KMS-11 (cell line): ENCODE data around the gene SH3BP2.
A peak's percentile ranks its signal among the peaks of the same experiment; 100 is the strongest.

ENCODE experiments used
- H2AFZ ChIP-seq: fragments of 200-600 bp; sonication (generic); 2 replicates; pipeline ENCODE4 v1.6.1; 2016; ENCODE audit warnings: antibody characterized with exemption, mixed run types, low read depth
- H3K27ac ChIP-seq: fragments of 200-600 bp; sonication (generic); 2 replicates; pipeline ENCODE4 v1.6.1; 2016; ENCODE audit warnings: mild to moderate bottlenecking, mixed run types
- H3K27me3 ChIP-seq: fragments of 200-600 bp; sonication (generic); 2 replicates; pipeline ENCODE4 v1.6.1; 2017; ENCODE audit warnings: mild to moderate bottlenecking, low read depth, mixed run types, moderate library complexity; ENCODE audit not compliant: insufficient read depth
- H3K36me3 ChIP-seq: fragments of 200-600 bp; sonication (generic); 2 replicates; pipeline ENCODE4 v1.6.1; 2017; ENCODE audit warnings: mild to moderate bottlenecking, mixed run types; ENCODE audit not compliant: insufficient read depth
- H3K4me1 ChIP-seq: fragments of 200-600 bp; sonication (generic); 2 replicates; pipeline ENCODE4 v1.6.1; 2016; ENCODE audit warnings: mild to moderate bottlenecking, low read depth, mixed run types; ENCODE audit not compliant: poor library complexity, severe bottlenecking
- H3K4me2 ChIP-seq: fragments of 200-600 bp; sonication (generic); 2 replicates; pipeline ENCODE4 v1.7.0; 2016; ENCODE audit warnings: mild to moderate bottlenecking, mixed run types
- H3K4me3 ChIP-seq: fragments of 200-600 bp; sonication (generic); IDR thresholded peaks from 2 replicates; pipeline ENCODE4 v1.6.1; 2017; ENCODE audit warnings: low read depth, low read length, mixed read lengths; ENCODE audit not compliant: insufficient read depth
- H3K79me2 ChIP-seq: fragments of 200-600 bp; sonication (generic); 2 replicates; pipeline ENCODE4 v1.6.1; 2016; ENCODE audit warnings: low read depth, mixed run types; ENCODE audit not compliant: insufficient read depth
- H3K9ac ChIP-seq: fragments of 200-600 bp; sonication (generic); 2 replicates; pipeline ENCODE4 v1.6.1; 2016; ENCODE audit warnings: mild to moderate bottlenecking, mixed run types
- H4K20me1 ChIP-seq: fragments of 200-600 bp; sonication (generic); 2 replicates; pipeline ENCODE4 v1.6.1; 2016; ENCODE audit warnings: mild to moderate bottlenecking, mixed run types; ENCODE audit not compliant: insufficient read depth
- TF ChIP-seq, protein P1 (sequence below): fragments of 200-600 bp; sonication (generic); conservative IDR thresholded peaks from 2 replicates; pipeline ENCODE4 v1.6.1; 2017; ENCODE audit warnings: low read depth, mild to moderate bottlenecking, antibody characterized with exemption, low read length, moderate library complexity, mixed read lengths

The SH3BP2 gene

DNA sequence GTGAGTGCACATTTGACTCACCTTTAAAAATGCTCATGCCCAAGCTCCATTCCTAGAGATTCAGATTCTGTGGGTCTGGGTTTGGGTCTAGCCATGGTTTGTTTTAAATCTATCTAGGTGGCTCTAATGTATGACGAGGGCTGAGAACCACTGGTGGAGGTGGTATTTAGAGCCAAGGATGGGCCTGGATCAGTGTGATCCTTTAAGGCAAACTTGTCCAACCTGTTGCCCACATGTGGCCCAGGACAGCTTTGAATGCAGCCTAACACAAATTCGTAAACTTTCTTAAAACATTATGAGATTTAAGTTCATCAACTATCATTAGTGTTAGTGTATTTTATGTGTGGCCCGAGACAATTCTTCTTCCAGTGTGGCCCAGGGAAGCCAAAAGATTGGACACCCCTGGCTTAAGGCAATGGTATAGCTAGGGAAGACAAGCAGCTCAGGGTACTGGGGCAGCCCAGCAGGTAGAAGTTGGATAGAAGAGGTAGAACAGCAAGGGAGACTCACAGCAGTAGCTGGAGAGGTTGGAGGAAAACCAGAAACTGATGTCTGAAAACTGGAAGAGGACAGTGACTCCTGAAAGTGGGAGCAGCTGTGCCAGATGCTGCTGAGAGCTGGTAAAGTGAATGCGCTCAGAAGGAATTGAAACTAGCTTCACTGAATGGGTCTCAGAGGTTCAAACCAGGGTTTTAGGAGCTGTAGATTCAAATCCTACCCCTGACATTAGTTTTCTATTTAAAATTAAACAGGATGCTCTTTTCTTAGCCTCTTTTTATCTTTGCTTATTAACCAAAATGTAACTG lies 68.9 kb downstream of the SH3BP2 start:
- Histone ChIP-seq H3K27me3 (no peaks in the 10 kb centered on the region), H2AFZ (no peak overlapping the region), H3K9ac (no peak overlapping the region), H3K79me2 (peaks cover 10% of the 10 kb centered on the region; the same call in 1 of the 2 replicates), H3K36me3 (no peaks in the 10 kb centered on the region), H3K4me3 (no peak overlapping the region), H4K20me1 (0 out of 2 replicates have a peak, but pooled peaks cover 3% of the 10 kb centered on the region), H3K27ac (no peak overlapping the region), H3K4me1 (peaks cover 28% of the 10 kb centered on the region), H3K4me2 (peak overlapping the region; percentile 22; the same call in 1 of the 2 replicates)
- TF ChIP-seq, protein P1, sequence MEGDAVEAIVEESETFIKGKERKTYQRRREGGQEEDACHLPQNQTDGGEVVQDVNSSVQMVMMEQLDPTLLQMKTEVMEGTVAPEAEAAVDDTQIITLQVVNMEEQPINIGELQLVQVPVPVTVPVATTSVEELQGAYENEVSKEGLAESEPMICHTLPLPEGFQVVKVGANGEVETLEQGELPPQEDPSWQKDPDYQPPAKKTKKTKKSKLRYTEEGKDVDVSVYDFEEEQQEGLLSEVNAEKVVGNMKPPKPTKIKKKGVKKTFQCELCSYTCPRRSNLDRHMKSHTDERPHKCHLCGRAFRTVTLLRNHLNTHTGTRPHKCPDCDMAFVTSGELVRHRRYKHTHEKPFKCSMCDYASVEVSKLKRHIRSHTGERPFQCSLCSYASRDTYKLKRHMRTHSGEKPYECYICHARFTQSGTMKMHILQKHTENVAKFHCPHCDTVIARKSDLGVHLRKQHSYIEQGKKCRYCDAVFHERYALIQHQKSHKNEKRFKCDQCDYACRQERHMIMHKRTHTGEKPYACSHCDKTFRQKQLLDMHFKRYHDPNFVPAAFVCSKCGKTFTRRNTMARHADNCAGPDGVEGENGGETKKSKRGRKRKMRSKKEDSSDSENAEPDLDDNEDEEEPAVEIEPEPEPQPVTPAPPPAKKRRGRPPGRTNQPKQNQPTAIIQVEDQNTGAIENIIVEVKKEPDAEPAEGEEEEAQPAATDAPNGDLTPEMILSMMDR, result no peak

DNA sequence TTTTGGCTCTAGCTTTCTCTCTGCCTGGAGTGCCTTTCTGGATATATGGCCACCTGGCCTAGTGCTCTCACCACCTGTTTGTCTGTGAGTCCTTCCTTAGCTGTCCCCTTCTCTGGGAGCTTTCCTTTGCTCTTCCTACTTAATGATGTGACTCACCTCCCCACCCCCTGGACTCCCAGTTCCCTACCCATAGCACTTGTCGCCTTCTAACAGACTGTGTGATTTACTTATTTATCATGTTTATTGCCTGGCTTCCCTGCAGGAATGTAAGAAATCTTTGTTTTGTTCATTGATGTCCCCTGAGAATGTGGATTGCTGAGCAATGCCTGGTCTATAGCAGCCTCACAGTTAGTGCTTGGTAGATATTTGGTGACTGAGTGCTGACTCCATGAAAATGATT lies 69.6 kb downstream of the SH3BP2 start:
- Histone ChIP-seq H3K4me3 (no peak overlapping the region), H3K36me3 (no peaks in the 10 kb centered on the region), H4K20me1 (0 out of 2 replicates have a peak, but pooled peaks cover 3% of the 10 kb centered on the region), H3K27me3 (no peaks in the 10 kb centered on the region), H3K4me1 (peaks cover 28% of the 10 kb centered on the region), H3K79me2 (peaks cover 14% of the 10 kb centered on the region; the same call in 1 of the 2 replicates), H3K4me2 (peak overlapping the region; percentile 22; the same call in 1 of the 2 replicates), H2AFZ (no peak overlapping the region), H3K27ac (no peak overlapping the region), H3K9ac (no peak overlapping the region)
- TF ChIP-seq, protein P1, result no peak

DNA sequence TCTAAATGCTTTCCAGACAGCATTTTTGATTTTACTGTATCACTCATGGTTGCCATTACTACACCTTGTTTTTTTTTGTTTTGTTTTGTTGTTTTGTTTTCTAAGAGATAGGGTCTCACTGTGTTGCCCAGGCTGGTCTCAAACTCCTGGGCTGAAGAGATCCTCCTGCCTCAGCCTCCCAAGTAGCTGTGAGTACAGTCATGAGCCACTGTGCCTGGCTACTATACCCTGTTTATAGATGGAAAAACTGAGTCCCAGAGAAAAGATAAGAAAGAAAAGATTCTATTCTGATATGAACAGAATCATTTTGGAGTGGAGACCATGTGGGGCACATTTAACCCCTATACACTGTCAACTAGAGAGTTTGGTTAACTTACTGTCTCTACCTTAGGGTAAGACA lies 70.8 kb downstream of the SH3BP2 start:
- Histone ChIP-seq H3K9ac (no peak overlapping the region), H3K4me2 (no peak overlapping the region), H3K27ac (no peak overlapping the region), H3K4me1 (peaks cover 24% of the 10 kb centered on the region), H3K4me3 (no peak overlapping the region), H3K27me3 (no peaks in the 10 kb centered on the region), H3K36me3 (no peaks in the 10 kb centered on the region), H3K79me2 (peaks cover 14% of the 10 kb centered on the region; the same call in 1 of the 2 replicates), H4K20me1 (0 out of 2 replicates have a peak, but pooled peaks cover 3% of the 10 kb centered on the region), H2AFZ (no peak overlapping the region)
- TF ChIP-seq, protein P1, result no peak

DNA sequence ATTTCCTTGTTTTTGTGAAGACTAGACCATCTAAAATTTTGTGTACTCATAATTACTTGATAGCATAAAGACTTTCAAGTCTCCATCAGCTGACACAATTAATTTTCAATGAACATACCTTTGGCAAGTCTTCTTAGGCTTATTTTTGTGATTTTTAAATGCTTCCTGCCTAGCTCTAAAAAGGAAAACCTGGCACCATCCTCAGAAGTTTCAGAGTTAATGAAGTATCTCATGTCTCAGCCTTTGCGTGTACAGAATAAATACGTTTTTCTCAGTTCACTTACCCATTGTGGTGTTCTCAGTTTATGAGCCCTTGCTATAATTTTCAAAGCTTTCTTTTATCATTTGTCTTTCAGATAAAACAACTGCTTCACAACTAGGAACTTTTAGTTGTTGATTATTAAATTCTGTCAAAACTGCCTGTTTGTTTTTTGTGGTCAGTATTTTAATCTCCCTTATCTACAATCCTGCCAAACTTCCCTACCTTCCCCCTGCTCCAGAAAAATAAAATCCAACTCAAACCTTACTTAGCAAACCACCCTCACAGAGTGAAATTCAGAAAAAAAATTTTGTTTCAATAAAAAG lies 72.4 kb downstream of the SH3BP2 start:
- TF ChIP-seq, protein P1, result no peak
- no peak overlapping the region for H3K4me2 ChIP-seq
- H3K27me3 ChIP-seq, result no peaks in the 10 kb centered on the region
- H4K20me1 ChIP-seq, result 0 out of 2 replicates have a peak, but pooled peaks cover 3% of the 10 kb centered on the region
- no peak overlapping the region for H2AFZ ChIP-seq
- no peak overlapping the region for H3K9ac ChIP-seq
- no peak overlapping the region for H3K27ac ChIP-seq
- H3K4me1 ChIP-seq, result peaks cover 22% of the 10 kb centered on the region
- peaks cover 14% of the 10 kb centered on the region; the same call in 1 of the 2 replicates for H3K79me2 ChIP-seq
- no peak overlapping the region for H3K4me3 ChIP-seq
- no peaks in the 10 kb centered on the region for H3K36me3 ChIP-seq
